ENCODE measurements around the gene PERM1. TPM values are rescaled to one million over a fixed set of nuclear protein-coding genes. Genes with fewer than 3 reads are reported as not detected.

PERM1 gene
- total RNA-seq, 1 experiment from 2014 or later: 1.5 TPM

GRCh38 chr1:1025730-1026129 is 43.8 kb upstream of the PERM1 start:
- H3K27me3 ChIP-seq (ENCODE audit: control insufficient read depth, insufficient read depth, low read length): no peaks in the 10 kb centered on the region
- ChIA-PET POLR2A (no interaction called here), CTCF (no interaction called here)
- H3K27ac ChIP-seq (ENCODE audit: low read length): no peak overlapping the region
- H3K4me1 ChIP-seq (ENCODE audit: control insufficient read depth, insufficient read depth, low read length): peaks cover 43% of the 10 kb centered on the region
- H3K4me3 ChIP-seq (ENCODE audit: low read depth in 2 of 2, low read length in 2 of 2): no peak overlapping the region
- ATAC-seq (no peak), DNase-seq (ENCODE audit: low read depth, low spot score) (no peak)
- no peaks in the 10 kb centered on the region for H3K36me3 ChIP-seq (ENCODE audit: control insufficient read depth, insufficient read depth, low read length)
- BruUV-seq (replicated peaks): no TSS peak
- TF ChIP-seq TCF7L2 (IDR thresholded peaks at IDR 0.05; ENCODE audit: low read depth, low read length): no peak
- TF ChIP-seq SIN3A (IDR thresholded peaks at IDR 0.05; ENCODE audit: borderline replicate concordance, insufficient read depth, low read depth, low read length): no peak
- TF ChIP-seq CTCF (IDR thresholded peaks at IDR 0.05): no peak
- in situ Hi-C loops (cut with HindIII; ENCODE audit: low pct_unique_long_range_greater_than_20kb, low sequenced_read_pairs): no loop called here
- intact Hi-C loops (cut with micrococcal nuclease; ENCODE audit: unreplicated experiment): no loop called here
- H3K9me3 ChIP-seq (ENCODE audit: control insufficient read depth, insufficient read depth, low read depth, low read length): no peaks in the 10 kb centered on the region

- intact Hi-C loops (cut with micrococcal nuclease; ENCODE audit: unreplicated experiment) (no loop called here), in situ Hi-C loops (cut with HindIII; ENCODE audit: low pct_unique_long_range_greater_than_20kb, low sequenced_read_pairs) (no loop called here)
- Histone ChIP-seq H3K27ac (ENCODE audit: low read length) (peak overlapping the region; percentile 48; the same call in 1 of the 2 replicates), H3K36me3 (ENCODE audit: control insufficient read depth, insufficient read depth, low read length) (no peaks in the 10 kb centered on the region; the same call in 1 of the 2 replicates), H3K4me3 (ENCODE audit: low read depth in 2 of 2, low read length in 2 of 2) (no peak overlapping the region), H3K4me1 (ENCODE audit: control insufficient read depth, insufficient read depth, low read length) (peaks cover 43% of the 10 kb centered on the region), H3K27me3 (ENCODE audit: control insufficient read depth, insufficient read depth, low read length) (no peaks in the 10 kb centered on the region), H3K9me3 (ENCODE audit: control insufficient read depth, insufficient read depth, low read depth, low read length) (no peaks in the 10 kb centered on the region)
- ChIA-PET CTCF (no interaction called here), POLR2A (no interaction called here)
- ATAC-seq (peak; percentile 28), DNase-seq (ENCODE audit: low read depth, low spot score) (no peak)
- no TSS peak for BruUV-seq (replicated peaks)
- TF ChIP-seq REST (IDR thresholded peaks at IDR 0.05; ENCODE audit: insufficient read depth in 1 of 2, low read depth in 2 of 2, low read length in 1 of 2) (no peak), CTCF (IDR thresholded peaks at IDR 0.05) (no peak), TCF7L2 (IDR thresholded peaks at IDR 0.05; ENCODE audit: low read depth, low read length) (no peak), POLR2AphosphoS5 (IDR thresholded peaks at IDR 0.05; ENCODE audit: low read depth, low read length) (no peak), SIN3A (IDR thresholded peaks at IDR 0.05; ENCODE audit: borderline replicate concordance, insufficient read depth, low read depth, low read length) (no peak)
Observed at GRCh38 chr1:1024771-1025699, 43.1 kb upstream of the PERM1 start.

All from Panc1 (cell line).